GM23338 (cell line): ENCODE results near the gene SPRYD4. TPM values are rescaled to one million over a fixed set of nuclear protein-coding genes. Genes with fewer than 3 reads are reported as not detected.
A peak's percentile ranks its signal among the peaks of the same experiment; 100 is the strongest.

Source experiments
- ATAC-seq: fragments of 200-7000 bp; cut with Tn5 transposase; 3 replicates; pipeline ENCODE4 v1.9.1; 2020
- DNase-seq: peaks from one replicate; pipeline ENCODE4 v3.0.0-alpha.2; 2015; ENCODE audit warnings: low spot score
- H2AFZ ChIP-seq: fragments of 200-600 bp; sonication (generic); 2 replicates; pipeline ENCODE4 v1.8.0; 2016; ENCODE audit warnings: antibody characterized with exemption, mild to moderate bottlenecking, moderate library complexity
- H3F3A ChIP-seq: fragments of 200-600 bp; sonication (generic); replicated peaks from 2 replicates; pipeline ENCODE4 v1.8.0; 2017; ENCODE audit warnings: antibody characterized with exemption, mixed run types, low read depth
- H3K27ac ChIP-seq: fragments of 200-600 bp; sonication (generic); 2 replicates; pipeline ENCODE4 v1.6.1; 2016; ENCODE audit warnings: low read depth
- H3K27me3 ChIP-seq: fragments of 200-600 bp; sonication (generic); 2 replicates; pipeline ENCODE4 v1.8.0; 2016; ENCODE audit warnings: mild to moderate bottlenecking, mixed run types, moderate library complexity; ENCODE audit not compliant: insufficient read depth
- H3K36me3 ChIP-seq: fragments of 200-600 bp; sonication (generic); 2 replicates; pipeline ENCODE4 v1.8.0; 2016; ENCODE audit warnings: mild to moderate bottlenecking; ENCODE audit not compliant: insufficient read depth
- H3K4me1 ChIP-seq: fragments of 200-600 bp; sonication (generic); 2 replicates; pipeline ENCODE4 v1.8.0; 2016; ENCODE audit warnings: mild to moderate bottlenecking, moderate library complexity; ENCODE audit not compliant: insufficient read depth
- H3K4me2 ChIP-seq: fragments of 200-600 bp; sonication (generic); 2 replicates; pipeline ENCODE4 v1.7.1; 2017; ENCODE audit warnings: mixed run types
- H3K4me3 ChIP-seq: fragments of 200-600 bp; sonication (generic); 2 replicates; pipeline ENCODE4 v1.6.1; 2016; ENCODE audit warnings: mixed run types
- H3K79me2 ChIP-seq: fragments of 200-600 bp; sonication (generic); replicated peaks from 2 replicates; pipeline ENCODE4 v1.8.0; 2017; ENCODE audit warnings: mild to moderate bottlenecking; ENCODE audit not compliant: insufficient read depth
- H3K9me2 ChIP-seq: fragments of 200-600 bp; sonication (generic); 2 replicates; pipeline ENCODE4 v1.8.0; 2017; ENCODE audit not compliant: insufficient read depth
- H4K20me1 ChIP-seq: fragments of 200-600 bp; sonication (generic); replicated peaks from 2 replicates; pipeline ENCODE4 v1.8.0; 2017; ENCODE audit warnings: mild to moderate bottlenecking; ENCODE audit not compliant: insufficient read depth
- H3K27ac Mint-ChIP-seq: 2 replicates; pipeline ENCODE4 v1.8.0; 2020; ENCODE audit warnings: inconsistent platforms, mild to moderate bottlenecking, moderate library complexity, mixed read lengths
- H3K27me3 Mint-ChIP-seq: 3 replicates; pipeline ENCODE4 v1.8.0; 2022; ENCODE audit warnings: low read depth, mild to moderate bottlenecking, moderate library complexity, mixed read lengths, inconsistent platforms; ENCODE audit not compliant: insufficient read depth, poor library complexity
- H3K36me3 Mint-ChIP-seq: 3 replicates; pipeline ENCODE4 v1.8.0; 2021; ENCODE audit warnings: low read depth, mild to moderate bottlenecking, inconsistent platforms, moderate library complexity, mixed read lengths
- H3K4me1 Mint-ChIP-seq: 3 replicates; pipeline ENCODE4 v1.8.0; 2020; ENCODE audit warnings: mild to moderate bottlenecking, inconsistent platforms, mixed read lengths
- H3K4me3 Mint-ChIP-seq: 3 replicates; pipeline ENCODE4 v1.8.0; 2021; ENCODE audit warnings: moderate library complexity, mild to moderate bottlenecking, inconsistent platforms, mixed read lengths
- H3K9me3 Mint-ChIP-seq: 3 replicates; pipeline ENCODE4 v1.8.0; 2020; ENCODE audit warnings: moderate library complexity, mild to moderate bottlenecking, inconsistent platforms, mixed read lengths
- CREB1 ChIP-seq: fragments of 250-450 bp; sonication (Bioruptor Pico); IDR thresholded peaks from 2 replicates; pipeline ENCODE4 v1.5.0; 2020; ENCODE audit warnings: low read depth, mild to moderate bottlenecking, moderate library complexity
- CTCF ChIP-seq, 2 experiments: fragments of 200-600 bp in 1 of 2; sonication (generic) in 1 of 2; conservative IDR thresholded peaks; 2 replicates each; pipeline versions ENCODE4 v1.5.1 to v1.6.1; 2016 to 2017; ENCODE audit warnings: antibody characterized with exemption in 2 of 2, low read depth in 2 of 2, mild to moderate bottlenecking in 2 of 2, moderate library complexity in 1 of 2
- ETS1 ChIP-seq: IDR thresholded peaks from 2 replicates; pipeline ENCODE4 v1.6.1; 2016; ENCODE audit warnings: antibody characterized with exemption
- EZH2 ChIP-seq: fragments of 200-600 bp; sonication (generic); IDR thresholded peaks from one replicate; pipeline ENCODE4 v1.8.0; 2017; ENCODE audit warnings: antibody characterized with exemption, mild to moderate bottlenecking, low read depth; ENCODE audit not compliant: unreplicated experiment
- EZH2phosphoT487 ChIP-seq: fragments of 200-600 bp; sonication (generic); IDR thresholded peaks from one replicate; pipeline ENCODE4 v1.8.1; 2018; ENCODE audit warnings: antibody characterized with exemption; ENCODE audit not compliant: unreplicated experiment
- JUNB ChIP-seq: IDR thresholded peaks from one replicate; pipeline ENCODE4 v1.6.1; 2016; ENCODE audit warnings: antibody characterized with exemption; ENCODE audit not compliant: unreplicated experiment
- NANOG ChIP-seq: IDR thresholded peaks from 2 replicates; pipeline ENCODE4 v1.6.1; 2016; ENCODE audit warnings: antibody characterized with exemption, borderline replicate concordance
- POLR2AphosphoS5 ChIP-seq: IDR thresholded peaks from 2 replicates; pipeline ENCODE4 v1.6.1; 2016; ENCODE audit warnings: antibody characterized with exemption, low read depth
- REST ChIP-seq: IDR thresholded peaks from one replicate; pipeline ENCODE4 v1.6.1; 2018; ENCODE audit warnings: antibody characterized with exemption; ENCODE audit not compliant: unreplicated experiment
- STAT1 ChIP-seq: IDR thresholded peaks from one replicate; pipeline ENCODE4 v1.6.1; 2016; ENCODE audit warnings: antibody characterized with exemption; ENCODE audit not compliant: unreplicated experiment
- ZNF114 ChIP-seq: fragments of 250-450 bp; sonication (Bioruptor Pico); IDR thresholded peaks from 2 replicates; pipeline ENCODE4 v1.5.0; 2020; ENCODE audit warnings: mild to moderate bottlenecking, moderate library complexity
- ZNF331 ChIP-seq: fragments of 250-450 bp; sonication (Bioruptor Pico); IDR thresholded peaks from 2 replicates; pipeline ENCODE4 v1.5.0; 2020; ENCODE audit warnings: low read depth, mild to moderate bottlenecking, moderate library complexity
- polyA plus RNA-seq: library from polyadenylated mRNA; unstranded; fragments of >200 nt; fragmentation: Nextera tagmentation; extraction: Ambion mirVana; gene quantifications from 2 replicates; pipeline ENCODE4 v1.2.1, GENCODE V29; 2016
- total RNA-seq: library from RNA; depleted of rRNA; stranded (reverse); fragments of >200 nt; shearing (Covaris generic); gene quantifications from 2 replicates; pipeline ENCODE4 v1.2.3, GENCODE V29; 2014

SPRYD4 gene
- total and polyA plus RNA-seq, 2 experiments from 2014 or later = 2.1 to 3.1 TPM

GRCh38 chr12:56476972-56477432, 8.6 kb downstream of the SPRYD4 start (continued):
- TF ChIP-seq REST (no peak), CREB1 (CRISPR knock-in tag) (no peak), NANOG (no peak), ZNF331 (CRISPR knock-in tag) (no peak), EZH2 (no peak), JUNB (no peak), STAT1 (no peak), POLR2AphosphoS5 (no peak), ZNF114 (CRISPR knock-in tag) (no peak), ETS1 (no peak)

GRCh38 chr12:56477521-56478225, 9.3 kb downstream of the SPRYD4 start:
- H3K9me2 ChIP-seq = no peaks in the 10 kb centered on the region
- H3K36me3 ChIP-seq = peaks cover 4% of the 10 kb centered on the region; the same call in 1 of the 2 replicates
- Mint-ChIP-seq H3K27ac (peak overlapping the region; percentile 24; the same call in 1 of the 2 replicates), H3K4me1 (no peaks in the 10 kb centered on the region; the same call in 2 of the 3 replicates), H3K27me3 (peaks cover 4% of the 10 kb centered on the region), H3K36me3 (peaks cover 11% of the 10 kb centered on the region; the same call in 2 of the 3 replicates), H3K4me3 (no peak overlapping the region), H3K9me3 (no peaks in the 10 kb centered on the region)
- H3K4me2 ChIP-seq = no peak overlapping the region
- peaks cover 7% of the 10 kb centered on the region; the same call in 1 of the 2 replicates for H4K20me1 ChIP-seq
- H3K27me3 ChIP-seq = no peaks in the 10 kb centered on the region
- no peak for ATAC-seq
- H3K4me1 ChIP-seq = no peaks in the 10 kb centered on the region
- H3K79me2 ChIP-seq = no peaks in the 10 kb centered on the region
- no peak for DNase-seq
- no peak overlapping the region for H3K4me3 ChIP-seq
- no peak overlapping the region for H2AFZ ChIP-seq
- no peaks in the 10 kb centered on the region for H3F3A ChIP-seq
- no peak overlapping the region for H3K27ac ChIP-seq
- TF ChIP-seq CREB1 (CRISPR knock-in tag) = no peak
- no peak for TF ChIP-seq STAT1
- no peak for TF ChIP-seq CTCF (conservative IDR thresholded peaks at IDR 0.05; ENCODE audit: low read depth in 2 of 2)
- no peak for TF ChIP-seq ZNF331 (CRISPR knock-in tag)
- TF ChIP-seq EZH2phosphoT487 = no peak
- TF ChIP-seq REST = no peak
- no peak for TF ChIP-seq ZNF114 (CRISPR knock-in tag)
